ENCODE results near the gene NLK.

DNA sequence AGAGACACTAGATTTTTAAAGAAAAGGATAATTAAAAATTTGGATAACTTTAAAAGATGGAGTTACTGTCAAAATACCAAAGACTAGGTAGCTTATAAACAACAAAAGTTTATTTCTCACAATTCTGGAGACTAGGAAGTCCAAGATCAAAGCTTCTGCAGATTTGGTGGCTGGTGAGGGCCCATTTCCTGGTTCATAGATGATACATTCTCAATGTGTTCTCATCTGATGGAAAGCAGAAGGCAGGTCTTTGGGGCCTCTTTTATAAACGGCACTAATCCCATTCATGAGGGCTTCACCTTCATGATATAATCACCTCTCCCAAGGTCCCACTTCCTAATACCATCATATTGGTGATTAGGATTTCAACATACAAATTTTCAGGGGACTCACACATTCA lies 33.7 kb downstream of the NLK start:
- TF ChIP-seq CTCF (IDR thresholded peaks at IDR 0.05; ENCODE audit: insufficient read depth, low read length, poor library complexity, severe bottlenecking) (no peak), EZH2phosphoT487 (conservative IDR thresholded peaks at IDR 0.05; ENCODE audit: low read length) (no peak)

All from SU-DHL-6 (cell line).